Skeletal muscle satellite cell (primary cell): ENCODE measurements around the gene TRANK1.
"Not testable (repeated sequence)": the region's sequence is repeated elsewhere in the genome, so short reads cannot be mapped to it uniquely, and the experiment has no call there.

Source experiments
- H3K27me3 ChIP-seq: 2 replicates; pipeline ENCODE4 v1.7.0; 2013; ENCODE audit warnings: low read length; ENCODE audit not compliant: control insufficient read depth, insufficient read depth
- H3K36me3 ChIP-seq: 2 replicates; pipeline ENCODE4 v1.7.0; 2013; ENCODE audit warnings: mild to moderate bottlenecking, control low read depth, low read length; ENCODE audit not compliant: insufficient read depth
- H3K4me1 ChIP-seq: 2 replicates; pipeline ENCODE4 v1.7.0; 2013; ENCODE audit warnings: low read length; ENCODE audit not compliant: control insufficient read depth, insufficient read depth
- H3K4me2 ChIP-seq: 2 replicates; pipeline ENCODE4 v1.7.0; 2013; ENCODE audit warnings: mild to moderate bottlenecking, low read length
- H3K4me3 ChIP-seq: 2 replicates; pipeline ENCODE4 v1.7.0; 2013; ENCODE audit warnings: low read length
- H3K9ac ChIP-seq: 2 replicates; pipeline ENCODE4 v1.7.0; 2013; ENCODE audit warnings: mild to moderate bottlenecking, low read depth, low read length, moderate library complexity
- H3K9me3 ChIP-seq: replicated peaks from 2 replicates; pipeline ENCODE4 v1.7.0; 2013; ENCODE audit warnings: mild to moderate bottlenecking, control low read depth, low read length

TRANK1 gene

DNA sequence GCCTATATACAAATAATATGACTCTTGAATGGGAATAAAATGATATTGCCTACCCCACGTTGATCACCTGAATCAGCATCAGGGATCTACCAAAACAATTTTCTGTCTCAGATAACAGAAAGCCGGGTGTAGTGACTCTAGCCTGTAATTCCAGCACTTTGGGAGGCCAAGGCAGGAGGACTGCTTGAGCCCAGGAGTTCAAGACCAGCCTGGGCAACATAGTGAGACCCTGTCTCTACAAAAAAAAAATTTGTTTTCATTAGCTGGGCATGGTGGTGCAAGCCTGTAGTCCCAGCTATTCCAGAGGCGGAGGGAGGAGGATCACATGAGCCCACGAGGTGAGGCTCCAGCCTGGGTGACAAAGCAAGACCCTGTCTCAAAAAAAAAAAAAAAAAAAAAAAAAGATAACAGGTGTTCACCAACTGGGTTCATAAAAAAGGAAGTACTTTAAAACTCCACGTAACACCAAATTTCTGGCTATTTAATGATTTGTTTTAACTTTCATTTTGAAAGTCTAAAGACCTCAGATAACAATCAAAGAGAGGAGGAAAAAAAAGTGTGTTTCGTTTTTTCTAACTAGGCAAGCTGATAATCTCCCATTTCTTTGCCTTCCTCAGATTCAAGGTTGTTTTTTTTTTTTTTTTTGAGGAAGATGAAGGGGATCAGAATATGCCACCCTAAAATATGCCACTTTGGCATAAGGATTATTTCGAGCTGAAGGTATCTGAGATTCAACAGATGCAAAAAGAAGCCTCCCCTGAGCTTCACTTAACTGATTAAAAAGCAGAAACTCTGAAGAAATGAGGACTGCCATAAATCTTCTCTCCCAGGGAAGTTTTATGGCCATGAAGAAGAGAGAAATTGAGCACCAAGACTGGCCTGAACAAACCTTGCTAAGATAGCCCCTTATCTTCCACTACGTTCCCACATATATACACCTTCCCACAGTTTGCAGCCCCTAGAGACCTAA is 44.1 kb downstream of the TRANK1 start:
- H3K36me3 ChIP-seq = no peaks in the 10 kb centered on the region
- no peaks in the 10 kb centered on the region for H3K9me3 ChIP-seq
- H3K4me1 ChIP-seq = no peaks in the 10 kb centered on the region
- no peak overlapping the region for H3K4me3 ChIP-seq
- no peak overlapping the region for H3K4me2 ChIP-seq
- H3K27me3 ChIP-seq = no peaks in the 10 kb centered on the region
- H3K9ac ChIP-seq = no peak overlapping the region

DNA sequence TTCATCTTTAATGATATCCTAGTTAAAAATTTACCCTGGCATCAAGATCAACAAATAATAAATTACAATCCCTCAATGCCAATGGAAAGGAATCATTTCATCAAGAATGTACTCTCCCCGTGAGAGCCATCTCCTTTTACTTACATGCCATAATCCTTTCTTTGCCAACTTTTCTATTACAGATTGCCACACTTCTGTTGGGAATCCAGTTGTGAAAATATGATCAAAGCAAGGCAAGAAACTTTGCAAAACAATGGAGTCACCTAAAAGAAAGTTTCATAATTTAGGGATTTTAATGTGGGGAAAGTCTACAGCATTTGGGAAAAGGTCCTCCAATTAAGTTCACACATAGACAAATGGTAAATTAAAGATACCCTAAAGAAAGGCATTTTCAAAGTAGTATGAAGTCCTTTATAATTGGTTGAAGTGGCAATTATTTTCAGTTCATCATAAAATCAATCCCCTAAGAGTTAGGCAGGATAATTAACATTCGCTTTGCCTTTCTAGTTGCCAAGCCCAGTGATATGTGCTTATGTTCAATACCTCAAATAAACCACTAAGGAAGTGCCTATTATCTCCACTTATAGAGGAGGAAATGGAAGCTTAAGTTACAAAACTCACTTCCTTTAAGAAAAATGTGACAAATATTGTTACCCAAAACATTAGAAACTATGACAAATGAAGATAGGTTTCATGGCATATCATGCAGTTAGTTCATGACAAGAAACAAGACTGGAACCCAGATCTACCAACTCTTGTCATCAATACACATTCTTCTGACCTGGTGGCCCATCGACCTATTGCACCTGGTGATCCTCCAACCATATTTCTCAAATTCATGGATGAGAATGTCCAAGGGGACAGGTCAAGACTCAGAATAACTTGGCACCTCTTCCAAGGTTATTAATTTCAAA is 49.1 kb downstream of the TRANK1 start:
- Histone ChIP-seq H3K9ac (no peak overlapping the region), H3K4me3 (no peak overlapping the region), H3K4me2 (no peak overlapping the region), H3K27me3 (no peaks in the 10 kb centered on the region), H3K36me3 (no peaks in the 10 kb centered on the region), H3K4me1 (peaks cover 5% of the 10 kb centered on the region), H3K9me3 (no peaks in the 10 kb centered on the region)

DNA sequence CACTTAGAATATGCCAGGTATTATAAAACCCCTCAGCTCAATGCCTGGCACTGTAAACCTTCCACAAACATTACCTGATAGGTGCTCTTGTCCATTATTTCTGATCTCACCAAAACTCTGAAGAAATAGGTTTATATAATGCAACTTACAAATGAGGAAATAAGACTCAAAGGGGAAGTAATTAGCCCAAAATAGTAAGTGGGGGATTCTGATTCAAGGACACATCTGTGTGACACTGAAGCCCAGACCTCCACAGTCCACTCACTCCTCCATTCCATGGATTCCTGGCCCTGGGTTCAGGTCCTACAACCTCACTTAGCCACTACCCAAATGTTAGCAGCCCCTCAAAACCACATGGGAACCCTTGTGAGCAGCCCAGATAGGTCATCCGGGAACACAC is 49.9 kb downstream of the TRANK1 start:
- Histone ChIP-seq H3K4me2 (no peak overlapping the region), H3K9me3 (no peaks in the 10 kb centered on the region), H3K4me3 (no peak overlapping the region), H3K36me3 (no peaks in the 10 kb centered on the region), H3K27me3 (no peaks in the 10 kb centered on the region), H3K4me1 (peaks cover 5% of the 10 kb centered on the region), H3K9ac (no peak overlapping the region)

GRCh38 chr3:36893826-36894225 is 51.0 kb downstream of the TRANK1 start:
- H3K9ac ChIP-seq = no peak overlapping the region
- H3K27me3 ChIP-seq = no peaks in the 10 kb centered on the region
- no peaks in the 10 kb centered on the region for H3K9me3 ChIP-seq
- no peaks in the 10 kb centered on the region for H3K36me3 ChIP-seq
- H3K4me1 ChIP-seq = peaks cover 5% of the 10 kb centered on the region
- H3K4me2 ChIP-seq = no peak overlapping the region
- H3K4me3 ChIP-seq = no peak overlapping the region

DNA sequence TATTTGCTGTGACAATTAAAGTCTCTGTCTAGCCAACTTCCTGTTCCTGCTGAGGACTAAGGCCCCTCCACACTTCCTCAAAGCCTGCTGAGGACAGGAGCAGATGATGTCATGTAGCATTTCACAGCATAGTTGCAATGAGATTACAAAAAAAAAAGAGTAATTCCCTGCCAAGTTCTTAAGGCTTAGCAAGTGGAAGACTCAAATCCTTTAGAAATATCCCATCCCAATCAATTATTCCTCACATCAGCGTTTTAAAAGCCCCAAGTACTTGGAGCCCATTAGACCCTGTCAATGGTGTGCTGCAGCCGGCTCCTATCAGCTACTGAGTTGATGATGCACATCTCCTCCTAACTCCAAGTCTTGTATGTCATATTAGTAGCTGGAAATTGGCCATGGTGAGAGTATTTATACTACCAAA is 51.7 kb downstream of the TRANK1 start:
- no peak overlapping the region for H3K9ac ChIP-seq
- no peaks in the 10 kb centered on the region for H3K27me3 ChIP-seq
- H3K9me3 ChIP-seq = no peaks in the 10 kb centered on the region
- H3K4me3 ChIP-seq = no peak overlapping the region
- H3K36me3 ChIP-seq = no peaks in the 10 kb centered on the region
- no peak overlapping the region for H3K4me2 ChIP-seq
- H3K4me1 ChIP-seq = peaks cover 5% of the 10 kb centered on the region

GRCh38 chr3:36892457-36893136 is 52.3 kb downstream of the TRANK1 start:
- no peaks in the 10 kb centered on the region for H3K36me3 ChIP-seq
- no peaks in the 10 kb centered on the region for H3K27me3 ChIP-seq
- no peak overlapping the region for H3K4me3 ChIP-seq
- H3K4me1 ChIP-seq = peaks cover 5% of the 10 kb centered on the region
- H3K4me2 ChIP-seq = no peak overlapping the region
- H3K9me3 ChIP-seq = no peaks in the 10 kb centered on the region
- H3K9ac ChIP-seq = no peak overlapping the region

GRCh38 chr3:36891701-36892160 is 53.1 kb downstream of the TRANK1 start:
- Histone ChIP-seq H3K4me2 (no peak overlapping the region), H3K9ac (no peak overlapping the region), H3K27me3 (no peaks in the 10 kb centered on the region), H3K4me3 (no peak overlapping the region), H3K9me3 (no peaks in the 10 kb centered on the region), H3K4me1 (peaks cover 5% of the 10 kb centered on the region), H3K36me3 (no peaks in the 10 kb centered on the region)

- not testable (repeated sequence) for H3K9ac ChIP-seq, H3K27me3 ChIP-seq, H3K4me3 ChIP-seq, H3K9me3 ChIP-seq, H3K4me1 ChIP-seq, H3K4me2 ChIP-seq, H3K36me3 ChIP-seq
Observed at GRCh38 chr3:36891097-36891496, 53.8 kb downstream of the TRANK1 start.

- no peaks in the 10 kb centered on the region for H3K27me3 ChIP-seq
- H3K36me3 ChIP-seq = no peaks in the 10 kb centered on the region
- no peaks in the 10 kb centered on the region for H3K9me3 ChIP-seq
- peaks cover 5% of the 10 kb centered on the region for H3K4me1 ChIP-seq
- no peak overlapping the region for H3K4me2 ChIP-seq
- H3K4me3 ChIP-seq = no peak overlapping the region
- no peak overlapping the region for H3K9ac ChIP-seq
Observed at GRCh38 chr3:36890261-36890660, 54.6 kb downstream of the TRANK1 start.

DNA sequence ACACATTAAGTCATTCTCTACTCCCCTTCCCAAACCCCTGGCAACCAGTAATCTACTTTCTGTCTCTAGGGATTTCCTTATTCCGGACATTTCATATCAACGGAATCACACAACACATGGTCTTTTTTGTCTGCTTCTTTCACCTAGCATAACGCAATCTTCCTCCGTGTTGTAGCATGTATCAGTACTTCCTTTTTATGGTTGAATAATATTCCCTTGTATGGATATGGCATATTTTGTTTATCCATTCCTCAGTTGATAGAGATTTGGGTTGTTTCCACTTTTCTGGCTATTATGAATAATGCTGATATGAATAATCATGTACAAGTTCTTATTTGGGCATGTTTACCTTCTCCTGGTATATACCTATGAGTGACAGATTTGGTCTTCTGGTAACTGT is 63.1 kb downstream of the TRANK1 start:
- H3K4me3 ChIP-seq = no peak overlapping the region
- H3K36me3 ChIP-seq = no peaks in the 10 kb centered on the region
- no peaks in the 10 kb centered on the region for H3K9me3 ChIP-seq
- H3K4me2 ChIP-seq = no peak overlapping the region
- no peaks in the 10 kb centered on the region for H3K4me1 ChIP-seq
- no peak overlapping the region for H3K9ac ChIP-seq
- no peaks in the 10 kb centered on the region for H3K27me3 ChIP-seq

DNA sequence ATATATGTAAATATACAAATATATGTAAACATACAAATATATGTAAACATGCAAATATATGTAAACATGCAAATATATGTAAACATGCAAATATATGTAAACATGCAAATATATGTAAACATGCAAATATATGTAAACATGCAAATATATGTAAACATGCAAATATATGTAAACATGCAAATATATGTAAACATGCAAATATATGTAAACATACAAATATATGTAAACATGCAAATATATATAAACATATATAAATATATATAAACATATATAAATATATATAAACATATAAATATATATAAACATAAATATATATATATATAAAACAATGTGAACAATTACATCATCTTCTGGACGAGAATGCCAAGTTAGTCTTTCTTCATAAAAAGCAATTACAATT is 65.0 kb downstream of the TRANK1 start:
- H3K9ac ChIP-seq, H3K4me2 ChIP-seq, H3K4me1 ChIP-seq, H3K4me3 ChIP-seq, H3K9me3 ChIP-seq, H3K27me3 ChIP-seq, H3K36me3 ChIP-seq: not testable (repeated sequence)
